Adipocyte (in vitro differentiated cells): ENCODE data around the gene PKNOX2.

ENCODE experiments used
- DNase-seq: peaks from one replicate; pipeline ENCODE4 v3.0.0-alpha.2; 2015; ENCODE audit warnings: low read depth
- H3K27me3 ChIP-seq: replicated peaks from 2 replicates; pipeline ENCODE4 v1.7.0; 2013; ENCODE audit warnings: mild to moderate bottlenecking, low read length, moderate library complexity; ENCODE audit not compliant: control insufficient read depth, insufficient read depth
- H3K36me3 ChIP-seq: 2 replicates; pipeline ENCODE4 v1.7.0; 2013; ENCODE audit warnings: low read length, mild to moderate bottlenecking, moderate library complexity; ENCODE audit not compliant: control insufficient read depth, insufficient read depth, severe bottlenecking
- H3K4me1 ChIP-seq: 2 replicates; pipeline ENCODE4 v1.7.0; 2013; ENCODE audit warnings: mild to moderate bottlenecking, low read length, moderate library complexity; ENCODE audit not compliant: control insufficient read depth, insufficient read depth
- H3K4me3 ChIP-seq: 2 replicates; pipeline ENCODE4 v1.7.0; 2013; ENCODE audit warnings: mild to moderate bottlenecking, low read length, moderate library complexity
- H3K9ac ChIP-seq: 2 replicates; pipeline ENCODE4 v1.7.0; 2013; ENCODE audit warnings: mild to moderate bottlenecking, low read length, moderate library complexity
- H3K9me3 ChIP-seq: 2 replicates; pipeline ENCODE4 v1.7.0; 2013; ENCODE audit warnings: mild to moderate bottlenecking, low read length, moderate library complexity; ENCODE audit not compliant: control insufficient read depth

Gene PKNOX2

GRCh38 chr11:125384825-125385224, 220.3 kb downstream of the PKNOX2 start:
- H3K9ac ChIP-seq: no peak overlapping the region
- H3K4me3 ChIP-seq: no peak overlapping the region
- H3K36me3 ChIP-seq: no peaks in the 10 kb centered on the region
- no peak for DNase-seq
- no peaks in the 10 kb centered on the region for H3K4me1 ChIP-seq
- H3K27me3 ChIP-seq: peaks cover 4% of the 10 kb centered on the region
- H3K9me3 ChIP-seq: no peaks in the 10 kb centered on the region

- Histone ChIP-seq H3K9me3 (no peaks in the 10 kb centered on the region), H3K27me3 (no peaks in the 10 kb centered on the region), H3K9ac (no peak overlapping the region), H3K4me1 (peaks cover 13% of the 10 kb centered on the region), H3K4me3 (no peak overlapping the region), H3K36me3 (no peaks in the 10 kb centered on the region)
- no peak for DNase-seq
Measured at GRCh38 chr11:125387901-125388300, 223.3 kb downstream of the PKNOX2 start.

GRCh38 chr11:125388611-125389010, 224.1 kb downstream of the PKNOX2 start:
- Histone ChIP-seq H3K36me3 (no peaks in the 10 kb centered on the region), H3K4me3 (no peak overlapping the region), H3K4me1 (peaks cover 13% of the 10 kb centered on the region), H3K9me3 (no peaks in the 10 kb centered on the region), H3K9ac (no peak overlapping the region), H3K27me3 (no peaks in the 10 kb centered on the region)
- DNase-seq: no peak

- DNase-seq: no peak
- no peak overlapping the region for H3K4me3 ChIP-seq
- H3K9me3 ChIP-seq: no peaks in the 10 kb centered on the region
- H3K9ac ChIP-seq: no peak overlapping the region
- H3K4me1 ChIP-seq: peaks cover 13% of the 10 kb centered on the region
- H3K27me3 ChIP-seq: no peaks in the 10 kb centered on the region
- no peaks in the 10 kb centered on the region for H3K36me3 ChIP-seq
Measured at GRCh38 chr11:125389339-125390166, 225.0 kb downstream of the PKNOX2 start.

- DNase-seq: peak; percentile 47
- Histone ChIP-seq H3K4me1 (peaks cover 13% of the 10 kb centered on the region), H3K9me3 (no peaks in the 10 kb centered on the region), H3K4me3 (peak overlapping the region; percentile 15), H3K9ac (peak overlapping the region; percentile 21), H3K36me3 (no peaks in the 10 kb centered on the region), H3K27me3 (no peaks in the 10 kb centered on the region)
Measured at GRCh38 chr11:125390946-125391345, 226.4 kb downstream of the PKNOX2 start.

- Histone ChIP-seq H3K27me3 (no peaks in the 10 kb centered on the region), H3K36me3 (no peaks in the 10 kb centered on the region), H3K9me3 (no peaks in the 10 kb centered on the region), H3K9ac (no peak overlapping the region), H3K4me3 (no peak overlapping the region), H3K4me1 (peaks cover 13% of the 10 kb centered on the region)
- DNase-seq: no peak
Measured at GRCh38 chr11:125393331-125393730, 228.8 kb downstream of the PKNOX2 start.

- H3K9me3 ChIP-seq: no peaks in the 10 kb centered on the region
- DNase-seq: no peak
- no peak overlapping the region for H3K4me3 ChIP-seq
- no peaks in the 10 kb centered on the region for H3K36me3 ChIP-seq
- H3K9ac ChIP-seq: no peak overlapping the region
- peaks cover 13% of the 10 kb centered on the region for H3K4me1 ChIP-seq
- no peaks in the 10 kb centered on the region for H3K27me3 ChIP-seq
Measured at GRCh38 chr11:125394296-125394695, 229.7 kb downstream of the PKNOX2 start.

GRCh38 chr11:125397421-125397820, 232.9 kb downstream of the PKNOX2 start:
- Histone ChIP-seq H3K9ac (no peak overlapping the region), H3K9me3 (no peaks in the 10 kb centered on the region), H3K4me3 (no peak overlapping the region), H3K36me3 (no peaks in the 10 kb centered on the region), H3K27me3 (no peaks in the 10 kb centered on the region), H3K4me1 (peaks cover 21% of the 10 kb centered on the region)
- DNase-seq: no peak

- no peaks in the 10 kb centered on the region for H3K36me3 ChIP-seq
- H3K4me3 ChIP-seq: no peak overlapping the region
- H3K9ac ChIP-seq: no peak overlapping the region
Measured at GRCh38 chr11:125398475-125398874, 233.9 kb downstream of the PKNOX2 start.

GRCh38 chr11:125398994-125399640, 234.6 kb downstream of the PKNOX2 start:
- no peaks in the 10 kb centered on the region for H3K27me3 ChIP-seq
- no peaks in the 10 kb centered on the region for H3K36me3 ChIP-seq
- H3K9ac ChIP-seq: no peak overlapping the region
- H3K4me1 ChIP-seq: peaks cover 21% of the 10 kb centered on the region
- no peaks in the 10 kb centered on the region for H3K9me3 ChIP-seq
- no peak for DNase-seq
- H3K4me3 ChIP-seq: no peak overlapping the region

More at GRCh38 chr11:125398475-125398874, 233.9 kb downstream of the PKNOX2 start:
- Histone ChIP-seq H3K4me1 (peaks cover 21% of the 10 kb centered on the region), H3K9me3 (no peaks in the 10 kb centered on the region), H3K27me3 (no peaks in the 10 kb centered on the region)
- no peak for DNase-seq

GRCh38 chr11:125399945-125400344, 235.4 kb downstream of the PKNOX2 start:
- no peaks in the 10 kb centered on the region for H3K9me3 ChIP-seq
- H3K4me3 ChIP-seq: no peak overlapping the region
- H3K27me3 ChIP-seq: no peaks in the 10 kb centered on the region

More at GRCh38 chr11:125399945-125400344, 235.4 kb downstream of the PKNOX2 start:
- Histone ChIP-seq H3K9ac (no peak overlapping the region), H3K4me1 (peaks cover 21% of the 10 kb centered on the region), H3K36me3 (no peaks in the 10 kb centered on the region)
- no peak for DNase-seq
